Measurements from ENCODE around the gene COPG2. TPM values are rescaled to one million over a fixed set of nuclear protein-coding genes. Genes with fewer than 3 reads are reported as not detected.

The COPG2 gene
- total and polyA plus RNA-seq, 2 of the 13 experiments (the other 11 are each of a cell fraction or from before 2014, with no cell fraction given), result 14.1 to 17.7 TPM

- TF ChIP-seq, protein P1, sequence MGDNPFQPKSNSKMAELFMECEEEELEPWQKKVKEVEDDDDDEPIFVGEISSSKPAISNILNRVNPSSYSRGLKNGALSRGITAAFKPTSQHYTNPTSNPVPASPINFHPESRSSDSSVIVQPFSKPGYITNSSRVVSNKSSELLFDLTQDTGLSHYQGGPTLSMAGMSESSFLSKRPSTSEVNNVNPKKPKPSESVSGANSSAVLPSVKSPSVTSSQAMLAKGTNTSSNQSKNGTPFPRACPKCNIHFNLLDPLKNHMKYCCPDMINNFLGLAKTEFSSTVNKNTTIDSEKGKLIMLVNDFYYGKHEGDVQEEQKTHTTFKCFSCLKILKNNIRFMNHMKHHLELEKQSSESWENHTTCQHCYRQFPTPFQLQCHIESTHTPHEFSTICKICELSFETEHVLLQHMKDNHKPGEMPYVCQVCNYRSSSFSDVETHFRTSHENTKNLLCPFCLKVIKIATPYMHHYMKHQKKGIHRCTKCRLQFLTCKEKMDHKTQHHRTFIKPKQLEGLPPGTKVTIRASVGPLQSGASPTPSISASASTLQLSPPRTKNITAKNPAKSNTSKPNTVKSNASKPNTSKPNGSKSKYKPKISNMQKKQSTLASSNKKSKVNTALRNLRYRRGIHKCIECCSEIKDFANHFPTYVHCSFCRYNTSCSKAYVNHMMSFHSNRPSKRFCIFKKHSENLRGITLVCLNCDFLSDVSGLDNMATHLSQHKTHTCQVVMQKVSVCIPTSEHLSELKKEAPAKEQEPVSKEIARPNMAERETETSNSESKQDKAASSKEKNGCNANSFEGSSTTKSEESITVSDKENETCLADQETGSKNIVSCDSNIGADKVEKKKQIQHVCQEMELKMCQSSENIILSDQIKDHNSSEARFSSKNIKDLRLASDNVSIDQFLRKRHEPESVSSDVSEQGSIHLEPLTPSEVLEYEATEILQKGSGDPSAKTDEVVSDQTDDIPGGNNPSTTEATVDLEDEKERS (CRISPR knock-in tag; IDR thresholded peaks at IDR 0.05), result no peak
- TF ChIP-seq ZNF607 (CRISPR knock-in tag; IDR thresholded peaks at IDR 0.05; ENCODE audit: borderline replicate concordance), result no peak
- TF ChIP-seq MEIS1 (CRISPR knock-in tag; IDR thresholded peaks at IDR 0.05; ENCODE audit: borderline replicate concordance), result no peak
- no peak for TF ChIP-seq CBX2 (IDR thresholded peaks at IDR 0.05; ENCODE audit: low read depth, low read length)
- TF ChIP-seq CBX2 (CRISPR knock-in tag; IDR thresholded peaks at IDR 0.05; ENCODE audit: low read depth), result no peak
- TF ChIP-seq, protein P2, sequence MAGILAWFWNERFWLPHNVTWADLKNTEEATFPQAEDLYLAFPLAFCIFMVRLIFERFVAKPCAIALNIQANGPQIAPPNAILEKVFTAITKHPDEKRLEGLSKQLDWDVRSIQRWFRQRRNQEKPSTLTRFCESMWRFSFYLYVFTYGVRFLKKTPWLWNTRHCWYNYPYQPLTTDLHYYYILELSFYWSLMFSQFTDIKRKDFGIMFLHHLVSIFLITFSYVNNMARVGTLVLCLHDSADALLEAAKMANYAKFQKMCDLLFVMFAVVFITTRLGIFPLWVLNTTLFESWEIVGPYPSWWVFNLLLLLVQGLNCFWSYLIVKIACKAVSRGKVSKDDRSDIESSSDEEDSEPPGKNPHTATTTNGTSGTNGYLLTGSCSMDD (CRISPR knock-in tag; IDR thresholded peaks at IDR 0.05), result no peak
- TF ChIP-seq HNF4G (IDR thresholded peaks at IDR 0.05; ENCODE audit: borderline replicate concordance, low read depth, low read length), result no peak
- no peak for TF ChIP-seq HNF4G (CRISPR knock-in tag; IDR thresholded peaks at IDR 0.05; ENCODE audit: borderline replicate concordance, low read depth)
- TF ChIP-seq, protein P3, sequence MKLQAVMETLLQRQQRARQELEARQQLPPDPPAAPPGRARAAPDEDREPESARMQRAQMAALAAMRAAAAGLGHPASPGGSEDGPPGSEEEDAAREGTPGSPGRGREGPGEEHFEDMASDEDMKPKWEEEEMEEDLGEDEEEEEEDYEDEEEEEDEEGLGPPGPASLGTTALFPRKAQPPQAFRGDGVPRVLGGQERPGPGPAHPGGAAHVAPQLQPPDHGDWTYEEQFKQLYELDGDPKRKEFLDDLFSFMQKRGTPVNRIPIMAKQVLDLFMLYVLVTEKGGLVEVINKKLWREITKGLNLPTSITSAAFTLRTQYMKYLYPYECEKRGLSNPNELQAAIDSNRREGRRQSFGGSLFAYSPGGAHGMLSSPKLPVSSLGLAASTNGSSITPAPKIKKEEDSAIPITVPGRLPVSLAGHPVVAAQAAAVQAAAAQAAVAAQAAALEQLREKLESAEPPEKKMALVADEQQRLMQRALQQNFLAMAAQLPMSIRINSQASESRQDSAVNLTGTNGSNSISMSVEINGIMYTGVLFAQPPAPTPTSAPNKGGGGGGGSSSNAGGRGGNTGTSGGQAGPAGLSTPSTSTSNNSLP (IDR thresholded peaks at IDR 0.05; ENCODE audit: low read depth, low read length), result no peak
- TF ChIP-seq ZNF432 (CRISPR knock-in tag; IDR thresholded peaks at IDR 0.05; ENCODE audit: borderline replicate concordance), result no peak
- TF ChIP-seq IRF2 (CRISPR knock-in tag; IDR thresholded peaks at IDR 0.05), result no peak
- TF ChIP-seq DPF2 (CRISPR knock-in tag; IDR thresholded peaks at IDR 0.05; ENCODE audit: borderline replicate concordance, low read depth), result no peak
- TF ChIP-seq TSC22D2 (CRISPR knock-in tag; IDR thresholded peaks at IDR 0.05; ENCODE audit: borderline replicate concordance), result no peak
- TF ChIP-seq PHF21A (CRISPR knock-in tag; IDR thresholded peaks at IDR 0.05), result no peak
- TF ChIP-seq ZBTB7B (CRISPR knock-in tag; IDR thresholded peaks at IDR 0.05), result peak; percentile 79; the same call in 1 of the 2 replicates
- TF ChIP-seq ZNF878 (CRISPR knock-in tag; IDR thresholded peaks at IDR 0.05), result no peak
- TF ChIP-seq ZNF382 (CRISPR knock-in tag; IDR thresholded peaks at IDR 0.05; ENCODE audit: borderline replicate concordance), result no peak
- TF ChIP-seq ADNP (CRISPR knock-in tag; IDR thresholded peaks at IDR 0.05), result no peak
- TF ChIP-seq HDAC2 (CRISPR knock-in tag; IDR thresholded peaks at IDR 0.05), result no peak
- TF ChIP-seq ZNF616 (CRISPR knock-in tag; IDR thresholded peaks at IDR 0.05; ENCODE audit: low read depth), result no peak
- no peak for TF ChIP-seq ZNF292 (CRISPR knock-in tag; IDR thresholded peaks at IDR 0.05; ENCODE audit: borderline replicate concordance, low read depth)
- no peak for TF ChIP-seq PRPF4 (IDR thresholded peaks at IDR 0.05; ENCODE audit: low read depth, low read length, poor library complexity, severe bottlenecking)
- no peak for TF ChIP-seq ZNF543 (CRISPR knock-in tag; IDR thresholded peaks at IDR 0.05)
- no peak for TF ChIP-seq ATF7 (IDR thresholded peaks at IDR 0.05)
- TF ChIP-seq ATF7 (CRISPR knock-in tag; IDR thresholded peaks at IDR 0.05), result no peak
- no peak for TF ChIP-seq SOX6 (IDR thresholded peaks at IDR 0.05)
- TF ChIP-seq SOX6 (CRISPR knock-in tag; IDR thresholded peaks at IDR 0.05), result no peak
Measured at GRCh38 chr7:130668258-130669084, at the start of gene COPG2 (continued).
